DOHH2 (cell line): Measurements from ENCODE around the gene GPR78.

Source experiments
- H3F3A ChIP-seq: fragments of 200-600 bp; sonication (generic), shearing (Covaris generic); 2 replicates; pipeline ENCODE4 v1.6.0; 2016; ENCODE audit warnings: antibody characterized with exemption, mild to moderate bottlenecking; ENCODE audit not compliant: control insufficient read depth, insufficient read depth
- H3K27ac ChIP-seq: fragments of 200-600 bp; sonication (generic); 2 replicates; pipeline ENCODE4 v1.5.1; 2014; ENCODE audit warnings: low read depth, mild to moderate bottlenecking, low read length, moderate library complexity
- H3K27me3 ChIP-seq: fragments of 200-600 bp; sonication (generic); 2 replicates; pipeline ENCODE4 v1.6.1; 2014; ENCODE audit warnings: mild to moderate bottlenecking, low read length, mixed read lengths; ENCODE audit not compliant: control insufficient read depth
- H3K36me3 ChIP-seq: fragments of 200-600 bp; sonication (generic); 2 replicates; pipeline ENCODE4 v1.6.1; 2014; ENCODE audit warnings: mild to moderate bottlenecking, low read length, moderate library complexity, mixed read lengths; ENCODE audit not compliant: control insufficient read depth
- H3K4me1 ChIP-seq: fragments of 200-600 bp; sonication (generic); 2 replicates; pipeline ENCODE4 v1.6.1; 2014; ENCODE audit warnings: mild to moderate bottlenecking, low read length, mixed read lengths; ENCODE audit not compliant: control insufficient read depth
- H3K4me2 ChIP-seq: fragments of 200-600 bp; sonication (generic); 2 replicates; pipeline ENCODE4 v1.6.0; 2014; ENCODE audit warnings: mild to moderate bottlenecking, low read length, moderate library complexity
- H3K4me3 ChIP-seq: fragments of 200-600 bp; sonication (generic); 2 replicates; pipeline ENCODE4 v1.5.1; 2014; ENCODE audit warnings: mild to moderate bottlenecking, low read length, mixed read lengths
- H3K79me2 ChIP-seq: fragments of 200-600 bp; sonication (generic); 2 replicates; pipeline ENCODE4 v1.6.1; 2014; ENCODE audit warnings: mild to moderate bottlenecking, low read length, mixed read lengths; ENCODE audit not compliant: control insufficient read depth
- H3K9me2 ChIP-seq: fragments of 200-600 bp; sonication (generic); replicated peaks from 2 replicates; pipeline ENCODE4 v1.6.1; 2014; ENCODE audit warnings: mild to moderate bottlenecking, low read length, mixed read lengths; ENCODE audit not compliant: control insufficient read depth
- H3K9me3 ChIP-seq: fragments of 200-600 bp; sonication (generic); 2 replicates; pipeline ENCODE4 v1.6.1; 2014; ENCODE audit warnings: antibody characterized with exemption, low read length, mixed read lengths; ENCODE audit not compliant: control insufficient read depth, insufficient read depth
- H4K20me1 ChIP-seq: fragments of 200-600 bp; sonication (generic); 2 replicates; pipeline ENCODE4 v1.6.0; 2014; ENCODE audit warnings: low read depth, mild to moderate bottlenecking, antibody characterized with exemption, low read length, moderate library complexity; ENCODE audit not compliant: control insufficient read depth, insufficient read depth
- EZH2phosphoT487 ChIP-seq: fragments of 200-600 bp; sonication (generic); IDR thresholded peaks from 2 replicates; pipeline ENCODE4 v1.6.1; 2017; ENCODE audit warnings: borderline replicate concordance, mild to moderate bottlenecking, antibody characterized with exemption, low read length, moderate library complexity, mixed read lengths
- TF ChIP-seq, protein P1 (sequence below): fragments of 200-600 bp; sonication (generic); IDR thresholded peaks from one replicate; pipeline ENCODE4 v1.5.1; 2014; ENCODE audit warnings: antibody characterized with exemption, mild to moderate bottlenecking, low read depth, low read length; ENCODE audit not compliant: poor library complexity, severe bottlenecking

GPR78 gene

GRCh38 chr4:8549352-8549931 is 30.8 kb upstream of the GPR78 start:
- no peak overlapping the region for H3K27ac ChIP-seq
- H3F3A ChIP-seq = no peaks in the 10 kb centered on the region
- no peaks in the 10 kb centered on the region for H4K20me1 ChIP-seq
- H3K36me3 ChIP-seq = no peaks in the 10 kb centered on the region
- no peaks in the 10 kb centered on the region for H3K27me3 ChIP-seq
- H3K4me1 ChIP-seq = no peaks in the 10 kb centered on the region
- TF ChIP-seq, protein P1, sequence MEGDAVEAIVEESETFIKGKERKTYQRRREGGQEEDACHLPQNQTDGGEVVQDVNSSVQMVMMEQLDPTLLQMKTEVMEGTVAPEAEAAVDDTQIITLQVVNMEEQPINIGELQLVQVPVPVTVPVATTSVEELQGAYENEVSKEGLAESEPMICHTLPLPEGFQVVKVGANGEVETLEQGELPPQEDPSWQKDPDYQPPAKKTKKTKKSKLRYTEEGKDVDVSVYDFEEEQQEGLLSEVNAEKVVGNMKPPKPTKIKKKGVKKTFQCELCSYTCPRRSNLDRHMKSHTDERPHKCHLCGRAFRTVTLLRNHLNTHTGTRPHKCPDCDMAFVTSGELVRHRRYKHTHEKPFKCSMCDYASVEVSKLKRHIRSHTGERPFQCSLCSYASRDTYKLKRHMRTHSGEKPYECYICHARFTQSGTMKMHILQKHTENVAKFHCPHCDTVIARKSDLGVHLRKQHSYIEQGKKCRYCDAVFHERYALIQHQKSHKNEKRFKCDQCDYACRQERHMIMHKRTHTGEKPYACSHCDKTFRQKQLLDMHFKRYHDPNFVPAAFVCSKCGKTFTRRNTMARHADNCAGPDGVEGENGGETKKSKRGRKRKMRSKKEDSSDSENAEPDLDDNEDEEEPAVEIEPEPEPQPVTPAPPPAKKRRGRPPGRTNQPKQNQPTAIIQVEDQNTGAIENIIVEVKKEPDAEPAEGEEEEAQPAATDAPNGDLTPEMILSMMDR = no peak
- TF ChIP-seq EZH2phosphoT487 = no peak
- no peaks in the 10 kb centered on the region for H3K9me3 ChIP-seq
- H3K4me2 ChIP-seq = no peak overlapping the region
- H3K79me2 ChIP-seq = no peaks in the 10 kb centered on the region
- no peaks in the 10 kb centered on the region for H3K9me2 ChIP-seq
- no peak overlapping the region for H3K4me3 ChIP-seq

DNA sequence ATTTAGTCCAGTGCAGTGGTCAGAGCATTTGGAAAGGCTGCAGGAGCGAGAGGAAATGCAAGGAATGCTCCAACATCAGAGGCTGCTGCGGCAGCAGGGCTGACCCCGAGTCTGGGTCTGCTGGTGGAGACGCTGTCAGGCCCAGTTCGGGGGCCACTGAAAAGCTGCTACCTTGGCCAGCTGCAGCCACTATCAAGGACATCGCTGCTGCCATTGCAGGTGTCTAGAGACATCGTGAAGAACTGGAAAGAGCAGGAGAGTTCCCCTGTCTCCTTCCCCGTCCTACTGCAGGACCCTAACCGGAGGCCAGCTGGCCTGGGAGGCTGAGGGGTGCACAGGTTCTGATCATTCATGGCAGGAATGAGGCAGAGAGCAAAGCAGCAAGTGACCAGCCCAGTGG is 29.5 kb upstream of the GPR78 start:
- H3K4me3 ChIP-seq = no peak overlapping the region
- H3K9me2 ChIP-seq = no peaks in the 10 kb centered on the region
- no peaks in the 10 kb centered on the region for H3K27me3 ChIP-seq
- no peak overlapping the region for H3K4me2 ChIP-seq
- H3K27ac ChIP-seq = no peak overlapping the region
- H3K4me1 ChIP-seq = no peaks in the 10 kb centered on the region
- H3F3A ChIP-seq = no peaks in the 10 kb centered on the region
- H3K36me3 ChIP-seq = no peaks in the 10 kb centered on the region
- H4K20me1 ChIP-seq = no peaks in the 10 kb centered on the region
- H3K9me3 ChIP-seq = no peaks in the 10 kb centered on the region
- no peaks in the 10 kb centered on the region for H3K79me2 ChIP-seq
- TF ChIP-seq EZH2phosphoT487 = no peak
- TF ChIP-seq, protein P1 = no peak

- Histone ChIP-seq H3K9me3 (no peaks in the 10 kb centered on the region), H3K36me3 (no peaks in the 10 kb centered on the region), H3K79me2 (no peaks in the 10 kb centered on the region), H4K20me1 (no peaks in the 10 kb centered on the region), H3K4me2 (no peak overlapping the region), H3K27ac (no peak overlapping the region), H3K9me2 (no peaks in the 10 kb centered on the region), H3K4me1 (no peaks in the 10 kb centered on the region), H3K27me3 (no peaks in the 10 kb centered on the region), H3K4me3 (no peak overlapping the region), H3F3A (no peaks in the 10 kb centered on the region)
- no peak for TF ChIP-seq EZH2phosphoT487
- TF ChIP-seq, protein P1 = no peak
Observed at GRCh38 chr4:8552024-8552423, 28.2 kb upstream of the GPR78 start.
